Type B pancreatic cell (in vitro differentiated cells): Measurements from ENCODE around the gene CYSTM1. TPM values are rescaled to one million over a fixed set of nuclear protein-coding genes. Genes with fewer than 3 reads are reported as not detected.
A peak's percentile ranks its signal among the peaks of the same experiment; 100 is the strongest.

Experiments used
- DNase-seq: peaks from one replicate; pipeline ENCODE4 v3.0.0; 2021; ENCODE audit warnings: mixed read lengths; ENCODE audit not compliant: unreplicated experiment; ENCODE audit errors: extremely low spot score
- H3K27ac Mint-ChIP-seq: 2 replicates; pipeline ENCODE4 v1.8.0; 2021; ENCODE audit warnings: mild to moderate bottlenecking, mixed read lengths
- H3K27me3 Mint-ChIP-seq: 2 replicates; pipeline ENCODE4 v1.8.0; 2021; ENCODE audit warnings: mixed read lengths
- H3K36me3 Mint-ChIP-seq: 2 replicates; pipeline ENCODE4 v1.8.0; 2021; ENCODE audit warnings: mixed read lengths
- H3K4me1 Mint-ChIP-seq: one replicate; pipeline ENCODE4 v1.8.0; 2021; ENCODE audit warnings: mixed read lengths; ENCODE audit not compliant: unreplicated experiment
- H3K4me3 Mint-ChIP-seq: 2 replicates; pipeline ENCODE4 v1.8.0; 2021; ENCODE audit warnings: mild to moderate bottlenecking, mixed read lengths
- H3K9me3 Mint-ChIP-seq: 2 replicates; pipeline ENCODE4 v1.8.0; 2021; ENCODE audit warnings: mixed read lengths
- CTCF ChIP-seq: fragments of 200-600 bp; sonication (generic); conservative IDR thresholded peaks from 2 replicates; pipeline ENCODE4 v1.5.0; 2021; ENCODE audit warnings: antibody characterized with exemption, mild to moderate bottlenecking
- total RNA-seq: library from RNA; stranded (reverse); gene quantifications from 2 replicates; pipeline ENCODE4 v1.2.1, GENCODE V29; 2021; ENCODE audit warnings: low replicate concordance

Gene CYSTM1
- total RNA-seq, 1 donor from 2014 or later: 73.5 TPM

- peaks cover 8% of the 10 kb centered on the region for H3K4me1 Mint-ChIP-seq
- no peak for DNase-seq
- no peak for TF ChIP-seq CTCF
- H3K27ac Mint-ChIP-seq: no peak overlapping the region
- peak overlapping the region; percentile 81 for H3K4me3 Mint-ChIP-seq
- H3K27me3 Mint-ChIP-seq: peaks cover 56% of the 10 kb centered on the region
- H3K9me3 Mint-ChIP-seq: no peaks in the 10 kb centered on the region
- no peaks in the 10 kb centered on the region for H3K36me3 Mint-ChIP-seq
Measured at GRCh38 chr5:140145256-140145655, 29.7 kb upstream of the CYSTM1 start.

DNA sequence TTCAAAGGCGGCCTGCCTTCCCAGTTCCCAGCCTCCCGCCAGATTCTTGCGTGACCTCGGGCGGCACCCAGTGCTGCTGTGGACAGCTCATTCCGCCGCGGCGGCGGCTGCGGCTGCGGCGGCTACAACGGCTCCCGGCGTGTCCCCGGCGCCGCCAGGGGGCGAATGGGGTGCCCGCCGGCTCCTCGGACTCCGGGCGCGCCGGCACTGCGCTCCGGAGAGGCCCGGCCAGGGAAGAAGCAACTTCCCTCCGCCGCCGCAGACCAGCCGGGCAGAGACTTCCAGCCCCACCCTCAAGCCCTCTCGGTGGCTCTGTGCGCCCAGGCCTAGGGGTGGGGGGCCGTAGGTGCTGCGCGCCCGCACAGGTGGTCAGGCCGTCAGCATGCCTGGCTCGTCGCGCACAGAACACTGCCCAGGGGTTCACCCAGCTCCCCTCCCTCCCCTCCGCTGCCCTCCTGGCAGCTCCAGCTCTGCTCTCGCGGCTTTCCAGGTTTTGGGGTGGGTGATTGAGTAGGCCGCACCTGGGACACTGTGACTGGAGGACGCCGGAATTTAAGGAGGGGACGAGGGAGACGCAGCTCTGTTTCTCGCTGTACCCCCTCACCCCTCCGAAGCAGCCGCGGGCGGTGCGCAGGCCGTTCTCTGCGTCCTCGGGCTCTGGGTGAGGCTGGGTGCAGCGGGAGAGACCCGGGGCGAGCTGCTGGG is 29.0 kb upstream of the CYSTM1 start:
- Mint-ChIP-seq H3K36me3 (no peaks in the 10 kb centered on the region), H3K27ac (no peak overlapping the region), H3K4me1 (peaks cover 8% of the 10 kb centered on the region), H3K9me3 (no peaks in the 10 kb centered on the region), H3K27me3 (peaks cover 53% of the 10 kb centered on the region), H3K4me3 (peak overlapping the region; percentile 81)
- TF ChIP-seq CTCF: peak; percentile 82
- DNase-seq: peak; percentile 83

GRCh38 chr5:140146523-140146842 is 28.5 kb upstream of the CYSTM1 start:
- Mint-ChIP-seq H3K27ac (no peak overlapping the region), H3K4me1 (peaks cover 8% of the 10 kb centered on the region), H3K4me3 (peak overlapping the region; percentile 42), H3K27me3 (peaks cover 47% of the 10 kb centered on the region), H3K36me3 (no peaks in the 10 kb centered on the region), H3K9me3 (no peaks in the 10 kb centered on the region)
- no peak for TF ChIP-seq CTCF
- DNase-seq: peak; percentile 29

- no peak overlapping the region for H3K4me3 Mint-ChIP-seq
- no peak for DNase-seq
- no peaks in the 10 kb centered on the region for H3K36me3 Mint-ChIP-seq
- H3K9me3 Mint-ChIP-seq: no peaks in the 10 kb centered on the region
- H3K4me1 Mint-ChIP-seq: peaks cover 13% of the 10 kb centered on the region
- TF ChIP-seq CTCF: no peak
- no peak overlapping the region for H3K27ac Mint-ChIP-seq
- H3K27me3 Mint-ChIP-seq: peaks cover 51% of the 10 kb centered on the region
Measured at GRCh38 chr5:140147460-140147859, 27.5 kb upstream of the CYSTM1 start.

GRCh38 chr5:140148508-140148907 is 26.5 kb upstream of the CYSTM1 start:
- Mint-ChIP-seq H3K4me3 (no peak overlapping the region), H3K27me3 (peaks cover 50% of the 10 kb centered on the region), H3K27ac (no peak overlapping the region), H3K4me1 (peaks cover 13% of the 10 kb centered on the region), H3K36me3 (no peaks in the 10 kb centered on the region), H3K9me3 (no peaks in the 10 kb centered on the region)
- no peak for DNase-seq
- peak; percentile 24 for TF ChIP-seq CTCF
